MM.1S (cell line): ENCODE results near the gene CES4A.

Experiments used
- DNase-seq: peaks from one replicate; pipeline ENCODE4 v3.0.0-alpha.2; 2015
- H2AFZ ChIP-seq: fragments of 300-600 bp; sonication (generic); 2 replicates; pipeline ENCODE4 v1.6.0; 2016; ENCODE audit warnings: antibody characterized with exemption, low read length
- H3F3A ChIP-seq: fragments of 300-600 bp; sonication (generic); 2 replicates; pipeline ENCODE4 v1.6.1; 2016; ENCODE audit warnings: mild to moderate bottlenecking, antibody characterized with exemption, low read length, moderate library complexity, mixed read lengths; ENCODE audit not compliant: insufficient read depth
- H3K27ac ChIP-seq: fragments of 300-600 bp; sonication (generic); 2 replicates; pipeline ENCODE4 v1.5.1; 2016; ENCODE audit warnings: mild to moderate bottlenecking, low read length
- H3K27me3 ChIP-seq: fragments of 300-600 bp; sonication (generic); replicated peaks from 2 replicates; pipeline ENCODE4 v1.6.0; 2016; ENCODE audit warnings: low read length; ENCODE audit not compliant: insufficient read depth
- H3K36me3 ChIP-seq: fragments of 300-600 bp; sonication (generic); replicated peaks from 2 replicates; pipeline ENCODE4 v1.6.1; 2016; ENCODE audit warnings: mild to moderate bottlenecking, low read length, mixed read lengths; ENCODE audit not compliant: insufficient read depth
- H3K4me1 ChIP-seq: fragments of 300-600 bp; sonication (generic); 2 replicates; pipeline ENCODE4 v1.6.1; 2016; ENCODE audit warnings: low read length, mixed read lengths
- H3K4me2 ChIP-seq: fragments of 300-600 bp; sonication (generic); 2 replicates; pipeline ENCODE4 v1.6.0; 2016; ENCODE audit warnings: low read depth, low read length
- H3K4me3 ChIP-seq: fragments of 300-600 bp; sonication (generic); 2 replicates; pipeline ENCODE4 v1.5.1; 2016; ENCODE audit warnings: low read length, mixed read lengths
- H3K79me2 ChIP-seq: fragments of 300-600 bp; sonication (generic); 2 replicates; pipeline ENCODE4 v1.6.1; 2016; ENCODE audit warnings: mixed run types, low read length, mixed read lengths
- H3K9ac ChIP-seq: fragments of 300-600 bp; sonication (generic); 2 replicates; pipeline ENCODE4 v1.6.1; 2016; ENCODE audit warnings: low read length, mixed read lengths
- H3K9me2 ChIP-seq: fragments of 300-600 bp; sonication (generic); replicated peaks from 2 replicates; pipeline ENCODE4 v1.6.1; 2016; ENCODE audit warnings: mild to moderate bottlenecking, low read length, mixed read lengths; ENCODE audit not compliant: insufficient read depth
- H3K9me3 ChIP-seq: fragments of 300-600 bp; sonication (generic); replicated peaks from 2 replicates; pipeline ENCODE4 v1.6.1; 2016; ENCODE audit warnings: mild to moderate bottlenecking, low read length, mixed read lengths; ENCODE audit not compliant: insufficient read depth
- H4K20me1 ChIP-seq: fragments of 300-600 bp; sonication (generic); 2 replicates; pipeline ENCODE4 v1.6.1; 2016; ENCODE audit warnings: mild to moderate bottlenecking, low read length, moderate library complexity, mixed read lengths; ENCODE audit not compliant: insufficient read depth
- EZH2 ChIP-seq: fragments of 300-600 bp; sonication (generic); optimal IDR thresholded peaks from 2 replicates; pipeline ENCODE3; 2017; ENCODE audit warnings: low read depth, mild to moderate bottlenecking, antibody characterized with exemption, low read length, mixed read lengths
- EZH2phosphoT487 ChIP-seq: fragments of 300-600 bp; sonication (generic); IDR thresholded peaks from 2 replicates; pipeline ENCODE4 v1.6.1; 2018; ENCODE audit warnings: antibody characterized with exemption, low read length
- TF ChIP-seq, protein P1 (sequence below): fragments of 300-600 bp; sonication (generic); IDR thresholded peaks from 2 replicates; pipeline ENCODE4 v1.5.1; 2016; ENCODE audit warnings: antibody characterized with exemption, low read length, mixed read lengths

Gene CES4A

GRCh38 chr16:66976746-66977145, 11.6 kb upstream of the CES4A start:
- no peaks in the 10 kb centered on the region for H3K27me3 ChIP-seq
- H3K79me2 ChIP-seq: no peaks in the 10 kb centered on the region
- no peaks in the 10 kb centered on the region for H3K9me2 ChIP-seq
- no peaks in the 10 kb centered on the region for H3K9me3 ChIP-seq
- no peaks in the 10 kb centered on the region for H3K36me3 ChIP-seq
- peaks cover 4% of the 10 kb centered on the region; the same call in 1 of the 2 replicates for H3K4me1 ChIP-seq
- H2AFZ ChIP-seq: no peak overlapping the region
- DNase-seq: no peak
- no peak overlapping the region for H3K4me2 ChIP-seq
- H3F3A ChIP-seq: no peaks in the 10 kb centered on the region
- no peak overlapping the region for H3K4me3 ChIP-seq
- TF ChIP-seq EZH2 (no peak), EZH2phosphoT487 (no peak)
- TF ChIP-seq, protein P1, sequence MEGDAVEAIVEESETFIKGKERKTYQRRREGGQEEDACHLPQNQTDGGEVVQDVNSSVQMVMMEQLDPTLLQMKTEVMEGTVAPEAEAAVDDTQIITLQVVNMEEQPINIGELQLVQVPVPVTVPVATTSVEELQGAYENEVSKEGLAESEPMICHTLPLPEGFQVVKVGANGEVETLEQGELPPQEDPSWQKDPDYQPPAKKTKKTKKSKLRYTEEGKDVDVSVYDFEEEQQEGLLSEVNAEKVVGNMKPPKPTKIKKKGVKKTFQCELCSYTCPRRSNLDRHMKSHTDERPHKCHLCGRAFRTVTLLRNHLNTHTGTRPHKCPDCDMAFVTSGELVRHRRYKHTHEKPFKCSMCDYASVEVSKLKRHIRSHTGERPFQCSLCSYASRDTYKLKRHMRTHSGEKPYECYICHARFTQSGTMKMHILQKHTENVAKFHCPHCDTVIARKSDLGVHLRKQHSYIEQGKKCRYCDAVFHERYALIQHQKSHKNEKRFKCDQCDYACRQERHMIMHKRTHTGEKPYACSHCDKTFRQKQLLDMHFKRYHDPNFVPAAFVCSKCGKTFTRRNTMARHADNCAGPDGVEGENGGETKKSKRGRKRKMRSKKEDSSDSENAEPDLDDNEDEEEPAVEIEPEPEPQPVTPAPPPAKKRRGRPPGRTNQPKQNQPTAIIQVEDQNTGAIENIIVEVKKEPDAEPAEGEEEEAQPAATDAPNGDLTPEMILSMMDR: no peak
- no peaks in the 10 kb centered on the region for H4K20me1 ChIP-seq
- H3K9ac ChIP-seq: no peak overlapping the region
- no peak overlapping the region for H3K27ac ChIP-seq

DNA sequence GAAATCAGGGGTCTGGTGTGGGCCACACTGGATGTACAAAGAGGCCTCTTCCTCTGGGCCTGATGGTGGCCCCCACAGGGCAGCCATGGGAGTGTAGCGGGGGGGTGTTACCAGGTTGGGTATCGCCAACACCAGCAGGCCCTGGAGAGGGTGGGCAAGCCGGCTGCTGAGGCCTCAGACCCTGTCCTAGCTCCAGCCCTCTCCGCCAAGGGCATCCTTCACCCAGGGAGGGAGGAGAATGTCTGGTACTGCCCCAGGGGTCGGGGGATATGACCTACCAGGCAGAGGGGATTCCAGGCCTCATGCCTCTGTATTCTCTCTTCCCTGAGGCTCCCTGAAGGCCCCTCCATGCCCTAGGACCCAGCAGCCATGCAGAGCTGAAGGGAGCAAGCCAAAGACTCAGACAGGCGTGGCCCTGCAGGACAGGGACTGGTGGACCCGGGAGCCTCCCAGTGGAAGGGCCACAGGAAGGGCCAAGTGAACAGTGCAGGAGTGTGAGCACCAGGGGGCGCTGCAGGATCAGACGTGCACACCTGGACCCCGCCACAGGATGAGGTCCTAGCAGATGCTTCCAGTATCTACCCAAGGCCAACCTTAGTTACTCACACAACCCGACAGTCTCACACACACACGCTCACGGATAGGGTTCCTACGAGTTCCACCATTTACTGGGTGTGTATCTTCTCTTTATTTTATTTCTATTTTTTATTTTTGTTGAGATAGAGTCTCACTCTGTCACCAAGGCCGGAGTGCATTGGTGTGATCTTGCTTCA, 10.9 kb upstream of the CES4A start:
- no peaks in the 10 kb centered on the region for H3K27me3 ChIP-seq
- no peaks in the 10 kb centered on the region for H3K9me2 ChIP-seq
- peak overlapping the region; percentile 20; the same call in 1 of the 2 replicates for H2AFZ ChIP-seq
- no peaks in the 10 kb centered on the region for H3K9me3 ChIP-seq
- no peak overlapping the region for H3K9ac ChIP-seq
- TF ChIP-seq EZH2: no peak
- TF ChIP-seq, protein P1: peak; percentile 94
- TF ChIP-seq EZH2phosphoT487: no peak
- no peak overlapping the region for H3K4me2 ChIP-seq
- no peak overlapping the region for H3K27ac ChIP-seq
- no peaks in the 10 kb centered on the region for H3K79me2 ChIP-seq
- no peaks in the 10 kb centered on the region for H3F3A ChIP-seq
- peaks cover 4% of the 10 kb centered on the region; the same call in 1 of the 2 replicates for H3K4me1 ChIP-seq
- H3K36me3 ChIP-seq: no peaks in the 10 kb centered on the region
- DNase-seq: peak; percentile 83
- H4K20me1 ChIP-seq: no peaks in the 10 kb centered on the region
- no peak overlapping the region for H3K4me3 ChIP-seq

DNA sequence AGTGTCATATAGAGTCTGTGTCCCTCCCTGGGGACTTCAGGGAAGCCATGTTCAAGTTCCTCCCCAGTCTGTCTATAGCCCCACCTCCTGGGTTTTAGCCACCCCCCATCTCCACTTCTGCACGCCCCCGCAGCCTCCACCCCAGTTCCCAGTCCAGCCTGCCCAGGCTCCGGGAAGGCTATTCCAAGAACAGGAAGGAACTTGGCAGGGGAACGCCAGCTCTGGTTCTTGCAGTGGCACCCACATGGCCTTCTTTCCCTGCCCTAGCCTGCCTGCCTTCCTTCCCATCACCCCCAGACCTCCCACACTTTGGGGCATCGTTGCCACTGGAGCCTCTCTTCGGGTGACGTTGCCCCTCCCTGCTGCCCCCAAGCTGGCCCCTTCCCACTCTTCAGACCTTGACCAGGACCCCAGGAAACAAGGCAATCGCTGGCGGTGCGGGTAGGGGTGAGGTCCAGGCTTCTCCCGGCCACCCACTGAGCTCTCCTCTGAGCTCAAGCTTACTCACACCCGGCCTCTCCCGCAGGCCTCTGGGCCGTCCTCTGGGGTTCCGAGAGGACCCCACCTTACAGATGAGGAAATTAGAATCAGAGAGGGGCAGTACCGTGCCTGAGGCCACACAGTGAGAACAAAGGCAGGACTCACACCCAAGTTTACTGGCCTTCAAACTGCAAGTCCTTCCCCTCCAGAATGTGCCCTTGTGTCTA, 9.2 kb upstream of the CES4A start:
- no peaks in the 10 kb centered on the region for H3K9me3 ChIP-seq
- H3K36me3 ChIP-seq: no peaks in the 10 kb centered on the region
- H3K27me3 ChIP-seq: no peaks in the 10 kb centered on the region
- no peaks in the 10 kb centered on the region for H3K9me2 ChIP-seq
- no peak overlapping the region for H3K9ac ChIP-seq
- H3K4me3 ChIP-seq: no peak overlapping the region
- H3K4me2 ChIP-seq: no peak overlapping the region
- H3K27ac ChIP-seq: no peak overlapping the region
- H3K4me1 ChIP-seq: peaks cover 4% of the 10 kb centered on the region; the same call in 1 of the 2 replicates
- no peak overlapping the region for H2AFZ ChIP-seq
- no peak for DNase-seq
- H4K20me1 ChIP-seq: no peaks in the 10 kb centered on the region
- H3K79me2 ChIP-seq: no peaks in the 10 kb centered on the region
- no peaks in the 10 kb centered on the region for H3F3A ChIP-seq
- TF ChIP-seq, protein P1: no peak
- TF ChIP-seq EZH2phosphoT487 (no peak), EZH2 (no peak)
